KOPT-K1 (cell line): Measurements from ENCODE around the gene LEKR1.
"Not testable (repeated sequence)": the region's sequence is repeated elsewhere in the genome, so short reads cannot be mapped to it uniquely, and the experiment has no call there.

ENCODE experiments used
- H3K27ac ChIP-seq: fragments of 200-600 bp; sonication (generic); 2 replicates; pipeline ENCODE4 v1.5.1; 2016; ENCODE audit warnings: antibody characterized with exemption, mild to moderate bottlenecking, low read depth, low read length; ENCODE audit not compliant: poor library complexity, severe bottlenecking
- H3K36me3 ChIP-seq: fragments of 200-600 bp; sonication (generic); 2 replicates; pipeline ENCODE4 v1.5.1; 2017; ENCODE audit warnings: antibody characterized with exemption, mild to moderate bottlenecking, low read length, moderate library complexity; ENCODE audit not compliant: insufficient read depth
- H3K9me3 ChIP-seq: fragments of 200-600 bp; sonication (generic); 2 replicates; pipeline ENCODE4 v1.5.1; 2017; ENCODE audit warnings: antibody characterized with exemption, low read length, mild to moderate bottlenecking; ENCODE audit not compliant: insufficient read depth, poor library complexity, severe bottlenecking

The LEKR1 gene

GRCh38 chr3:156840826-156841689 lies 14.9 kb downstream of the LEKR1 start:
- H3K36me3 ChIP-seq = no peaks in the 10 kb centered on the region
- no peak overlapping the region for H3K27ac ChIP-seq
- H3K9me3 ChIP-seq = no peaks in the 10 kb centered on the region

- H3K36me3 ChIP-seq = no peaks in the 10 kb centered on the region
- H3K27ac ChIP-seq = no peak overlapping the region
- no peaks in the 10 kb centered on the region for H3K9me3 ChIP-seq
These were observed 17.1 kb downstream of the LEKR1 start for GRCh38 chr3:156843071-156843808.

- no peaks in the 10 kb centered on the region for H3K36me3 ChIP-seq
- no peak overlapping the region for H3K27ac ChIP-seq
- H3K9me3 ChIP-seq = no peaks in the 10 kb centered on the region
These were observed 21.7 kb downstream of the LEKR1 start for GRCh38 chr3:156847752-156848448.

- no peaks in the 10 kb centered on the region for H3K9me3 ChIP-seq
- H3K27ac ChIP-seq = no peak overlapping the region
- no peaks in the 10 kb centered on the region for H3K36me3 ChIP-seq
These were observed 33.4 kb downstream of the LEKR1 start for GRCh38 chr3:156859578-156859977.

- H3K36me3 ChIP-seq = no peaks in the 10 kb centered on the region
- H3K27ac ChIP-seq = no peak overlapping the region
- no peaks in the 10 kb centered on the region for H3K9me3 ChIP-seq
These were observed 34.7 kb downstream of the LEKR1 start for GRCh38 chr3:156860873-156861272.

GRCh38 chr3:156862338-156862737 lies 36.2 kb downstream of the LEKR1 start:
- Histone ChIP-seq H3K36me3 (no peaks in the 10 kb centered on the region), H3K9me3 (no peaks in the 10 kb centered on the region), H3K27ac (no peak overlapping the region)

GRCh38 chr3:156865732-156866131 lies 39.6 kb downstream of the LEKR1 start:
- no peak overlapping the region for H3K27ac ChIP-seq
- no peaks in the 10 kb centered on the region for H3K36me3 ChIP-seq
- no peaks in the 10 kb centered on the region for H3K9me3 ChIP-seq

GRCh38 chr3:156867174-156867573 lies 41.0 kb downstream of the LEKR1 start:
- no peak overlapping the region for H3K27ac ChIP-seq
- H3K36me3 ChIP-seq = no peaks in the 10 kb centered on the region
- H3K9me3 ChIP-seq = no peaks in the 10 kb centered on the region

- Histone ChIP-seq H3K27ac (no peak overlapping the region), H3K36me3 (no peaks in the 10 kb centered on the region), H3K9me3 (peaks cover 1% of the 10 kb centered on the region)
These were observed 41.8 kb downstream of the LEKR1 start for GRCh38 chr3:156867920-156868319.

GRCh38 chr3:156873906-156874305 lies 47.8 kb downstream of the LEKR1 start:
- peaks cover 18% of the 10 kb centered on the region for H3K9me3 ChIP-seq
- H3K36me3 ChIP-seq = no peaks in the 10 kb centered on the region
- H3K27ac ChIP-seq = no peak overlapping the region

- H3K9me3 ChIP-seq = peaks cover 19% of the 10 kb centered on the region
- not testable (repeated sequence) for H3K36me3 ChIP-seq, H3K27ac ChIP-seq
These were observed 53.3 kb downstream of the LEKR1 start for GRCh38 chr3:156879491-156879890.

GRCh38 chr3:156885761-156886160 lies 59.6 kb downstream of the LEKR1 start:
- Histone ChIP-seq H3K9me3 (no peaks in the 10 kb centered on the region), H3K27ac (no peak overlapping the region), H3K36me3 (no peaks in the 10 kb centered on the region)

- no peaks in the 10 kb centered on the region for H3K9me3 ChIP-seq
- no peaks in the 10 kb centered on the region for H3K36me3 ChIP-seq
- no peak overlapping the region for H3K27ac ChIP-seq
These were observed 62.0 kb downstream of the LEKR1 start for GRCh38 chr3:156888176-156888575.

GRCh38 chr3:156888576-156888975 lies 62.4 kb downstream of the LEKR1 start:
- Histone ChIP-seq H3K9me3 (no peaks in the 10 kb centered on the region), H3K27ac (no peak overlapping the region), H3K36me3 (no peaks in the 10 kb centered on the region)

GRCh38 chr3:156892701-156893100 lies 66.5 kb downstream of the LEKR1 start:
- no peak overlapping the region for H3K27ac ChIP-seq
- no peaks in the 10 kb centered on the region for H3K36me3 ChIP-seq
- peaks cover 3% of the 10 kb centered on the region for H3K9me3 ChIP-seq
